Large intestine (tissue), 3 donors: ENCODE data around the gene SPSB4. TPM values are rescaled to one million over a fixed set of nuclear protein-coding genes. Genes with fewer than 3 reads are reported as not detected.

Experiments used
- DNase-seq, 2 donors: peaks; one replicate each; pipeline versions ENCODE4 v3.0.0 to v3.0.0-alpha.2; 2013
- H3K27ac ChIP-seq: one replicate; pipeline ENCODE4 v1.5.1; 2013; ENCODE audit warnings: low read length
- H3K27me3 ChIP-seq: 2 replicates; pipeline ENCODE4 v1.6.1; 2013; ENCODE audit warnings: low read length; ENCODE audit not compliant: control insufficient read depth, insufficient read depth
- H3K36me3 ChIP-seq: 2 replicates; pipeline ENCODE4 v1.6.1; 2013; ENCODE audit warnings: low read length; ENCODE audit not compliant: control insufficient read depth, insufficient read depth
- H3K4me1 ChIP-seq: one replicate; pipeline ENCODE4 v1.6.1; 2013; ENCODE audit warnings: low read length; ENCODE audit not compliant: control insufficient read depth, insufficient read depth
- H3K4me3 ChIP-seq: one replicate; pipeline ENCODE4 v1.5.1; 2013; ENCODE audit warnings: low read length
- H3K9me3 ChIP-seq: one replicate; pipeline ENCODE4 v1.6.1; 2013; ENCODE audit warnings: mild to moderate bottlenecking, low read depth, low read length, moderate library complexity; ENCODE audit not compliant: control insufficient read depth
- WGBS: methylation state at CpG from one replicate; pipeline ENCODE4 v1.1.5; 2013; ENCODE audit warnings: low lambda C conversion rate; ENCODE audit not compliant: insufficient coverage; 5-methylcytosine and 5-hydroxymethylcytosine counted together
- polyA plus RNA-seq: library from polyadenylated mRNA; unstranded; fragments of 120-200 nt; gene quantifications from one replicate; pipeline ENCODE4 v1.2.1, GENCODE V29; 2013

The SPSB4 gene
- polyA plus RNA-seq, 1 donor: 2.2 TPM

DNA sequence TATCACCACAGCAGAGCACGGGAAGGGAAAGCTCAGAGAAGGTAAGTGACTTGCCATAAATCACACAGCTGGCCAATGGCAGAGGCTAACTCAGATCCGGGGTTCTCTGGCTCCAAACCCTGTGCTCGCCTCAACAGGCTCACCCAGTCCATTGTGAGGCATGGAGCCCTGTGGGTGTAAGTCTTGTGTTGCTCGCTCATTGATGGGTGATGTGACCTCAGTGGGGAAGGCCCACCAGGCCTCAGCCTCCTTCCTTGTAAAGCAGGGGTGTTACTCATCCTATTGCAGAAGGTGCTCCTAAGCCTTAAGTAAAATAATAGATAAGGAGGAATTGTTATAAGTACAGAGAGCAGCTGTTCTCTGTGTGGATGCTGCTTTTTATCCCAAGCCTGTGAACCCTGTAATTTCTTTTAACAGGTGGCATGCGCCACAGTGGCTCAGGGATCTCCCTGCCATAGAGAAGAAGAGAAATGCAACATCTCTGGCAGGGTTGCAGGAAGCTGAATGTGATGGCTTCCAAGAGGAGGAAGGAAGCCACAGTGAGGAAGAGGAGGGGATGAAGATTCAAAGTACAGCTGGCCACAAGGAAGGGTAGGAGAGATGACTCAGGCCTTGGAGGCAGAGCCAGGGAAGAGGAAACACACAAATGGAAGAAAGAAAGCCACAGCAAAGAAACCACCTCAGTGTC is 30.9 kb upstream of the SPSB4 start:
- peaks cover 7% of the 10 kb centered on the region for H3K27me3 ChIP-seq
- H3K27ac ChIP-seq: no peak overlapping the region
- no peaks in the 10 kb centered on the region for H3K4me1 ChIP-seq
- no peak overlapping the region for H3K4me3 ChIP-seq
- no peaks in the 10 kb centered on the region for H3K36me3 ChIP-seq
- H3K9me3 ChIP-seq: no peaks in the 10 kb centered on the region
- no CpG with 5 or more reads among the region's 5 CpGs for WGBS
- no peak for DNase-seq

DNA sequence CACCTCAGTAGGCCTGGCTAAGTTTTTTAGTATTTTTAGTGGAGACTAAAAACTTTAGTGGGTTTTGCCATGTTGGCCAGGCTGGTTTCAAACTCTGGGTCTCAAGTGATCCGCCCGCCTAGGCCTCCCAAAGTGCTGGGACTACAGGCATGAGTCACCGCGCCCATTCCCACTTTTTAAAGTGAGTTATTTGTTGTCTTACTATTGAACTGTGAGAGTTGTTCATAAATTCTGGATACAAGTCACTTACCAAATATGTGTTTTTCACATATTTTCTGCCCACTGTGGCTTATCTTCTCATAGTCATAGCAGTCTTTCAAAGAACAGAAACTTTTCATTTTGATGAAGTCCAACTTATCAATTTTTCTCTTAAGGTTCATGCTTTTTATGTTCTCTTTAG is 29.9 kb upstream of the SPSB4 start:
- WGBS: no CpG with 5 or more reads among the region's 4 CpGs
- Histone ChIP-seq H3K4me3 (no peak overlapping the region), H3K4me1 (no peaks in the 10 kb centered on the region), H3K27ac (no peak overlapping the region), H3K36me3 (no peaks in the 10 kb centered on the region), H3K27me3 (peaks cover 2% of the 10 kb centered on the region), H3K9me3 (no peaks in the 10 kb centered on the region)
- DNase-seq: no peak

DNA sequence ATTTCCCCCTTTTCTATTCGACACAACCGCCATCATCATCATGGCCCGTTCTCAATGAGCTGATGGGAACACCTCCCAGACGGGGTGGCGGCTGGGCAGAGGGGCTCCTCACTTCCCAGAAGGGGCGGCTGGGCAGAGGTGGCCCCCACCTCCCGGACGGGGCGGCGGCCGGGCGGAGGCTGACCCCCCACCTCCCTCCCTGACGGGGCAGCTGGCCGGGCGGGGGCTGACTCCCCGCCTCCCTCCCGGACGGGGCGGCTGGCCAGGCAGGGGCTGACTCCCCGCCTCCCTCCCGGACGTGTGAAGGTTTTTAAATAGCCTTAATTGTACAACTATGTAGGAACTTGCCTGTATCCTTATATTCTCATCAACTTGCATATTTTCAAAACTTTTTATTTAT is 20.9 kb upstream of the SPSB4 start:
- no peak for DNase-seq
- Histone ChIP-seq H3K27me3 (peaks cover 8% of the 10 kb centered on the region), H3K4me1 (no peaks in the 10 kb centered on the region), H3K36me3 (no peaks in the 10 kb centered on the region), H3K27ac (no peak overlapping the region), H3K4me3 (no peak overlapping the region), H3K9me3 (peaks cover 4% of the 10 kb centered on the region)
- WGBS: no CpG with 5 or more reads among the region's 22 CpGs

DNA sequence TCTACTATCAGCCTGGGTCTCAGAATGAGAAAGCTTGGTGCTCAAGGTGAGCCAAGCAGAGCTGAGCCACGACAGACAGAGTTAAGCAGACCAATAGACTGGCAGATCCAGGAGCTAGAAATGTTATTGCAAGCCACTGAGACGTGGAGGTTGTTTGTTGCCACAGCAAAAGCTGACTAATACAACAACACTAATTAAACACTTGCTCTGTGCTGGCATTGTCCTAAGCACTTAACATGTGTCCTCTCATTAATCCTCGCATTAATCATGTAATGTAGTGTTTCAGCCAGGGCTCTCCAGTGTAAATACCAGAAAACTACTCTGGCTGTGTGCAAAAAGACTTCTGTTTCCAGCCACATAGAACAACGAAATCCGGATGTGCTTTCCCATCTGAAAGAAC is 11.6 kb upstream of the SPSB4 start:
- no peak for DNase-seq
- no peaks in the 10 kb centered on the region for H3K9me3 ChIP-seq
- H3K4me3 ChIP-seq: no peak overlapping the region
- WGBS: 57% methylated on average over 2 of the region's 5 CpGs
- H3K4me1 ChIP-seq: no peaks in the 10 kb centered on the region
- H3K27me3 ChIP-seq: peaks cover 20% of the 10 kb centered on the region
- no peaks in the 10 kb centered on the region for H3K36me3 ChIP-seq
- H3K27ac ChIP-seq: no peak overlapping the region

DNA sequence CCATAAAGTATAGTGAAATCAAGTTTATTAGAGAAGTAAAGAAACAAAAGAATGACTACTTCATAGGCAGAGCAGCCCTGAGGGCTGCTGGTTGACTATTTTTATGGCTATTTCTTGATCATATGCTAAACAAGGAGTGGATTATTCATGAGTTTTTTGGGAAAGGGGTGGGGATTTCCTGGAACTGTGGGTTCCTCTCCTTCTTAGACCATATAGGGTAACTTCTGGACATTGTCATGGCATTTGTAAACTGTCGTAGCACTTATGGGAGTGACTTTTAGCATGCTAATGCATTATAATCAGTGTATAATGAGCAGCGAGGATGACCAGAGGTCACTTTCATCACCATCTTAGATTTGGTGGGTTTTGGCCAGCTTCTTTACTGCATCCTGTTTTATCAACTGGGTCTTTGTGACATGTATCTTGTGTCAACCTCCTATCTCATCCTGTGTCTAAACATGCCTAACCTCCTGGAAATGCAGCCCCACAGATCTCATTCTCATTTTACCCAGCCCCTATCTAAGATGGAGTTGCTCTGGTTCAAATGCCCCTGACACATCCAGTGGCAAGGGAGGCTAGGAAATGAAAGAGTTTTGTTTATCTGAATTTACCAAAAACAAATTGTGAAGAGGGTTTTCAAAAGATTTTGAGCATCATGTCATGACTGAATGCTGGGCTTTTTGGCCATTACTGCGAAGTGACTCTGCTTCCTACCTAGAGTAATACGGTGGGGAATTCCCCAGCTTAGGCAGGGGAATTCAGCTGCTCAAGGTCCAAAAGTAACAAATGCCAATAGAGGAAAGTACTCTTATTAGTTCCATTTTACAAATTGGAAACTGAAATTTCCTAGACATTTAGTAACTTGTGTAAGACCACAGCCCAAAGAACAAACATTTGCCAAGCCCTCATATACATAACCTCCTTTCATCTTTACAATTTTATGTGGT is 6.2 kb upstream of the SPSB4 start:
- Histone ChIP-seq H3K4me3 (no peak overlapping the region), H3K27ac (no peak overlapping the region), H3K4me1 (no peaks in the 10 kb centered on the region), H3K36me3 (no peaks in the 10 kb centered on the region), H3K9me3 (no peaks in the 10 kb centered on the region), H3K27me3 (peaks cover 34% of the 10 kb centered on the region)
- 80% methylated on average over 1 of the region's 4 CpGs for WGBS
- no peak for DNase-seq

DNA sequence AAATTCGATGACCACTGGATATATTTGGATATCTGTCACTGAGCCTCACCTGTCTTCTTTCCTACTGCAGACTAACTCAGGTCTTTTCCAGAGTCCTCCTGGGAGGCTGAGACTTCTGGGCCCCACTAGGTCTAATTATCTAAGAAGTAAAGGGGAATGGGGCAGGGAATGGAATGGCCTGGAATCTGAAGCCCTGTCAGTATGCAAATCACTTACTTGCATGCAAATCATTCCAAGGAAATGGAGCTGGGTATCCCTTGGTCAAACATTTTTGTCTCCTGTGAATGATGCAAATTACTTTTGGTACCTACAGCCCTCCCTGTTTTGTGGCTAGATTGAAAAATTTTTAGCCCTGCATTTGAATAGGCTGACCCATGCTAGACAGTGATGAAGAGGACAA is 5.3 kb upstream of the SPSB4 start:
- H3K9me3 ChIP-seq: no peaks in the 10 kb centered on the region
- WGBS: 100% methylated on average over 1 of the region's 1 CpG
- DNase-seq: no peak
- no peak overlapping the region for H3K4me3 ChIP-seq
- H3K27ac ChIP-seq: no peak overlapping the region
- no peaks in the 10 kb centered on the region for H3K36me3 ChIP-seq
- H3K27me3 ChIP-seq: peaks cover 40% of the 10 kb centered on the region
- H3K4me1 ChIP-seq: no peaks in the 10 kb centered on the region

DNA sequence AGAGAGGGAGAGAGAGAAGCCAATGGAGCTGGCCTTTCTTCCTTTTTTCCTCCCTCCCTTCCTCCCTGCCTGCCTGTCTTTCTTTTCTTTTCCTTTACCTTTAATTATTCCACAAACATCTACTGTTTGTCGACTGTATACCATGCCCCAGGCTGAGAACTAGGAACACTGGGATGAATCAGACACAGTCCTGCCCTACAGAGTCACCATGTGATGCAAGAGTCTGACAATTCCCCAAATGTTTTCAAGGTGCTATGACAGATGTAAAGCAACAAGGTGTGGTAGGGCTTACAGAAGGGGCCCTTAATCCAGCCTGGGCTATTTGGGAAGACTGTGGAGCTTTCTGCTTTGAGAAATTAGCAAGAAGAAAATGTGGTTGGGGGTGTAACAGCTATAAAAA is 4.0 kb upstream of the SPSB4 start:
- WGBS: no CpG with 5 or more reads among the region's 1 CpG
- H3K36me3 ChIP-seq: no peaks in the 10 kb centered on the region
- DNase-seq: no peak
- H3K27ac ChIP-seq: no peak overlapping the region
- no peaks in the 10 kb centered on the region for H3K9me3 ChIP-seq
- H3K4me3 ChIP-seq: no peak overlapping the region
- H3K4me1 ChIP-seq: no peaks in the 10 kb centered on the region
- H3K27me3 ChIP-seq: peaks cover 48% of the 10 kb centered on the region

DNA sequence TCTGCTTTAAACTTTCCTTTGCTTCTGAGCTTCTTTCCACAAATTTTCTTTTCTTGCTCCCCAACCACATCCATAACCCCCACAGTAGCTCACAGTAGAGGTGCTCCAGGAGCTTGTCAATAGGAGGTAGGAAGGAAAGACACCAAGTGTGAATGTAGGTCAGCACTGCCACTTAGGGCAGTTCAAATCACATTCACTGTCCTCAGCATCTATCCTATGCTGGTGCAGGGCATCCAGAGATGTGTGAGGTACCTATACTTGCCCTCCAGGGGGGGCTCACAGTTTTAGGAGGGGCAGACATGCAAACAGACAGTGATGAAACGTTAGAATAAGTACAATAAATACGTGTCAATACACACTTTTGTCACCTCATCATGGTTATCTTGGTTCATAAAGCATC is 1.5 kb upstream of the SPSB4 start:
- no peaks in the 10 kb centered on the region for H3K4me1 ChIP-seq
- H3K27me3 ChIP-seq: peaks cover 57% of the 10 kb centered on the region
- H3K4me3 ChIP-seq: no peak overlapping the region
- no peaks in the 10 kb centered on the region for H3K36me3 ChIP-seq
- no peak for DNase-seq
- H3K27ac ChIP-seq: no peak overlapping the region
- WGBS: no CpG with 5 or more reads among the region's 2 CpGs
- H3K9me3 ChIP-seq: no peaks in the 10 kb centered on the region

DNA sequence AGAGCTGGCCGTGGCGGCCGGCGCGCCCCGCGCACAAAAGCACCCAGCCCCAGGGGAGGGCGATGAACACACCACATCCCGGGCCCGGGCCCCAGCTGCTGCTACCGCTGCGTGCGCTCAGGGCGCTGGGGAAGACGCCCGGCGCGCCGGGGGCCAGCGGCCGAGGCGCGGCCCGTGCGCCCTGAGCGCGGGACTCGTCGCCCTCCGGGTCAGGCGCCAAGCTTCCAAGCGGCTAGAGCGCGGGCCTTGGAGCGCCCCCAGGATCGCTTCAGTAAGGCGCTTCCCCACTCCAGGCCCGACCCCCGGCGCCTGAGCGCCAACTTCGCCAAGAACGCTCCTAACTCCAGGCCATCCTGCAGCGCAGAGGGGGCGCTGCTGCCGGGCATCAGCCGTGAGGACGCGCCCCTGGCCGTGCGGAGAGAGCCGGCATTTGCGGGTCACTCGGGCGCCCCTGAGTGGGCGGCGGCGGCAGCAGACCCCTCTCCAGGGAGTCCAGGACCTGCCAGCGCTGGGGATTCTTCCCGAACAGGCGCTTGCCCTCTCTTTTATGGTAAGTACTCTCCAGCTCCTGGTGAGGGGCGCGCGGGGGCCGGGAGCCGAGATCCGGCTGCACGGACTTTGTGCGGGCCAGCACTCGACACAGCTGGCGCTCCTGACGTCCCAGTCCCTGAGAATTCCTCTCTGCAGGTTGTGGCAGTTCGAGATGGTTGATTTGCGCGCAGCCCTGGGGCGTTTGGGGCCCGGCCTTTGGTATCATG is 475 bp downstream of the SPSB4 start:
- Histone ChIP-seq H3K9me3 (no peaks in the 10 kb centered on the region), H3K27ac (no peak overlapping the region), H3K27me3 (peaks cover 63% of the 10 kb centered on the region), H3K36me3 (no peaks in the 10 kb centered on the region), H3K4me3 (peak overlapping the region; percentile 45), H3K4me1 (no peaks in the 10 kb centered on the region)
- no CpG with 5 or more reads among the region's 77 CpGs for WGBS
- DNase-seq: peak in 1 of 2 donors; percentile 43
